HEK293T (cell line): ENCODE data around the gene CADM2.

Experiments
- CTCF ChIA-PET: fragments of 350-600 bp; formaldehyde crosslinking; extraction: SDS; loops from one replicate; lab custom pipeline; 2021; ENCODE audit warnings: antibody characterized with exemption, inconsistent platforms; lab: Yijun Ruan, JAX
- POLR2A ChIA-PET: fragments of 350-600 bp; formaldehyde crosslinking; extraction: SDS; loops from one replicate; lab custom pipeline; 2020; ENCODE audit warnings: antibody characterized with exemption, inconsistent platforms; lab: Yijun Ruan, JAX
- DNase-seq: peaks from one replicate; pipeline ENCODE4 v3.0.0; 2012; ENCODE audit warnings: mixed read lengths; ENCODE audit errors: extremely low spot score
- ARNT ChIP-seq: fragments of 450-650 bp; IDR thresholded peaks from 2 replicates; pipeline ENCODE4 v1.6.1; 2017; ENCODE audit warnings: mild to moderate bottlenecking
- BHLHE40 ChIP-seq: fragments of 450-650 bp; IDR thresholded peaks from 2 replicates; pipeline ENCODE4 v1.6.1; 2016; ENCODE audit warnings: mild to moderate bottlenecking, moderate library complexity, borderline replicate concordance
- CTBP1 ChIP-seq: fragments of 450-650 bp; IDR thresholded peaks from 2 replicates; pipeline ENCODE4 v1.6.1; 2016; ENCODE audit warnings: borderline replicate concordance
- ELF4 ChIP-seq: fragments of 450-650 bp; IDR thresholded peaks from 2 replicates; pipeline ENCODE4 v1.6.1; 2017; ENCODE audit warnings: antibody characterized with exemption
- FOXA1 ChIP-seq: fragments of 450-650 bp; IDR thresholded peaks from 2 replicates; pipeline ENCODE4 v1.6.1; 2016; ENCODE audit warnings: mild to moderate bottlenecking
- FOXK2 ChIP-seq: fragments of 450-650 bp; IDR thresholded peaks from 2 replicates; pipeline ENCODE4 v1.6.1; 2016; ENCODE audit warnings: mild to moderate bottlenecking
- FOXM1 ChIP-seq: fragments of 450-650 bp; IDR thresholded peaks from 2 replicates; pipeline ENCODE4 v1.6.1; 2017; ENCODE audit warnings: mild to moderate bottlenecking, borderline replicate concordance
- HDGF ChIP-seq: fragments of 450-650 bp; IDR thresholded peaks from 2 replicates; pipeline ENCODE4 v1.6.1; 2017; ENCODE audit warnings: antibody characterized with exemption, borderline replicate concordance
- L3MBTL2 ChIP-seq: fragments of 450-650 bp; conservative IDR thresholded peaks from 2 replicates; pipeline ENCODE4 v1.6.1; 2016; ENCODE audit warnings: mild to moderate bottlenecking
- LEF1 ChIP-seq: fragments of 450-650 bp; IDR thresholded peaks from 2 replicates; pipeline ENCODE4 v1.6.1; 2017; ENCODE audit warnings: mild to moderate bottlenecking, borderline replicate concordance
- NFRKB ChIP-seq: fragments of 450-650 bp; IDR thresholded peaks from 2 replicates; pipeline ENCODE4 v1.6.1; 2016; ENCODE audit warnings: mild to moderate bottlenecking, moderate library complexity
- SP1 ChIP-seq: fragments of 450-650 bp; IDR thresholded peaks from 2 replicates; pipeline ENCODE4 v1.6.1; 2017
- SUZ12 ChIP-seq: fragments of 450-650 bp; IDR thresholded peaks from 2 replicates; pipeline ENCODE4 v1.6.1; 2016; ENCODE audit warnings: mild to moderate bottlenecking
- TARDBP ChIP-seq: fragments of 450-650 bp; IDR thresholded peaks from 2 replicates; pipeline ENCODE4 v1.6.1; 2016
- ZNF384 ChIP-seq: fragments of 450-650 bp; IDR thresholded peaks from 2 replicates; pipeline ENCODE4 v1.6.1; 2016
- TF ChIP-seq, protein P1 (sequence below): fragments of 450-650 bp; IDR thresholded peaks from 2 replicates; pipeline ENCODE4 v1.6.1; 2016

CADM2 gene

DNA sequence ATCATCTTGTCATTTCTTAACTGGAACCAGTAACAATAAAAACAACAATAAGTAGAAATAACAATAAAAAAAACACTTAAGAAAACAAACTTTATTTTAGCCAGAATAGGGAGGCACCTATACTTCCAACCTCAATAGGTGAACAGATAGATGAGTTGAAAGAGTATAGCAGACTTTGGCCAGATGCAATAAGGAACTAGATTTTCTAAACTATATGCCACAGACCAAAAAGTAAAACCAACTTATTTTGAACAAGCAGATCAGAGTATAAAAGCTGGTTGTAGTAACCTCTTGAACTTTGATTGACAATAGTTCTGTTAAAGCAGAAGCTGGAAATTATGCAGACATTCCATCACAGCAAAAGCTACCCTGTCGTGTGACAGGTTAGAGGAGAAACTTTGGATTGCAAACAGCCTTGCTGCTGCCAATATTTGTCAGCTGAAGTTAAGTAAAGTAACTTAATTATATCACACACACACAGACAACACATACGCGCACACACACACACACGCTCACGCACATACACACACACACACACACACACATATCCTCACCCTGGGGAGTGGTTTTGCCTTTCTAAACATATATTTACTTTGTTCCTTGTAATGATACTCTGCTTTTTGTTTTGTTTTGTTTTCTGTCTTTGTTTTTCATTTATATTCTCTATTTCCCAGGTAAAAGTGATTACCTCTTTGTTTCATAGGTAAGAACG lies 1128.5 kb downstream of the CADM2 start:
- POLR2A ChIA-PET, result no interaction called here
- no peak for DNase-seq
- CTCF ChIA-PET, result no interaction called here
- TF ChIP-seq CTBP1 (no peak), SP1 (no peak), ZNF384 (no peak), ARNT (no peak), ELF4 (no peak), HDGF (no peak), BHLHE40 (no peak), FOXA1 (no peak), SUZ12 (no peak), TARDBP (no peak), LEF1 (no peak), FOXK2 (no peak), L3MBTL2 (no peak), FOXM1 (no peak), NFRKB (no peak)
- TF ChIP-seq, protein P1, sequence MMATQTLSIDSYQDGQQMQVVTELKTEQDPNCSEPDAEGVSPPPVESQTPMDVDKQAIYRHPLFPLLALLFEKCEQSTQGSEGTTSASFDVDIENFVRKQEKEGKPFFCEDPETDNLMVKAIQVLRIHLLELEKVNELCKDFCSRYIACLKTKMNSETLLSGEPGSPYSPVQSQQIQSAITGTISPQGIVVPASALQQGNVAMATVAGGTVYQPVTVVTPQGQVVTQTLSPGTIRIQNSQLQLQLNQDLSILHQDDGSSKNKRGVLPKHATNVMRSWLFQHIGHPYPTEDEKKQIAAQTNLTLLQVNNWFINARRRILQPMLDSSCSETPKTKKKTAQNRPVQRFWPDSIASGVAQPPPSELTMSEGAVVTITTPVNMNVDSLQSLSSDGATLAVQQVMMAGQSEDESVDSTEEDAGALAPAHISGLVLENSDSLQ, result no peak

DNA sequence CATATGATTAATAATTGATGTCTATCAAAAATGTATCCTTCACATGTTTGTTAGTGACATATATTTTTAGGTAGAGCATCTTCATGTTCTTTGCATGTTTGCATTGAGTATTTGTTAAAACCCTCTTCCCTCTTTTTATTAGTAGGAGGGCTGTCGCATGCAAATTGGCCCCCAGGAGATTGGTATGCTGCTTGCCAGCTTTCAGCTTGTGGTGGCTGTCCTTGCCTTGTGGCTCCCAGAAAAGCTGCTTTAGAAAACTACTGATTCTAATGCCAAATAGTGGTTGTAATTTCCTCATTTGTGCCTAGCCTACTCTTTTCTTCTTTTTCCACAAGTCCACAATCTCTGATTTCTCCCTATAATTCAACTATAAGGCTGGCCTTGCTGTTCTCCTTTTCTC lies 1145.4 kb downstream of the CADM2 start:
- CTCF ChIA-PET, result no interaction called here
- TF ChIP-seq FOXA1 (no peak), FOXM1 (no peak), SP1 (no peak), SUZ12 (no peak), NFRKB (no peak), ELF4 (no peak), ARNT (no peak), LEF1 (no peak), HDGF (no peak), TARDBP (no peak), BHLHE40 (no peak), FOXK2 (no peak), L3MBTL2 (no peak), CTBP1 (no peak), ZNF384 (no peak)
- POLR2A ChIA-PET, result no interaction called here
- DNase-seq, result no peak

DNA sequence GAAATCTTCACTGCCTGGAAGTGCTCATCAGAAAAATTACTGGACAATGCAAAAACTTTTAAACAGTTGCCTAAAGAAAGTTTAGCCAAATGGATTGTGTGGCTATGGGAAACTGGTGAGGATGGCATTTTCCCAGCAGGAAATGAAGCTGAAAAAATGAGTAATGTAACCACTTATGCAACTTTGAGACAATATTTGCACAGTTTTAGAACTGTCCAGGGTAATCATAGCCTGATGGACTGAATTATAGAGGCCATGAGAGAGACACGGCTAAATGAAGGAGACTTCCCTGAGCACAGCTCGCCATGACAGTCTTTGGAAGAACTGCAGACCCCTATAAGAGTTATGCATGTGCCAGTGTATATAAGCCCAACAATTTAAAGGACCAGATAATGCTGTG lies 1150.6 kb downstream of the CADM2 start:
- POLR2A ChIA-PET, result no interaction called here
- CTCF ChIA-PET, result no interaction called here
- TF ChIP-seq ZNF384 (no peak), FOXK2 (no peak), SUZ12 (no peak), SP1 (no peak), FOXA1 (no peak), L3MBTL2 (no peak), LEF1 (no peak), CTBP1 (no peak), FOXM1 (no peak), NFRKB (no peak), HDGF (no peak)
- TF ChIP-seq, protein P1, result no peak
- DNase-seq, result no peak
